Kidney (tissue), 14 donors: Measurements from ENCODE around the gene ATP13A3. TPM values are rescaled to one million over a fixed set of nuclear protein-coding genes. Genes with fewer than 3 reads are reported as not detected.
"Not testable (repeated sequence)": the region's sequence is repeated elsewhere in the genome, so short reads cannot be mapped to it uniquely, and the experiment has no call there.

ENCODE experiments used
- DNase-seq, 5 donors: peaks; one replicate each; pipeline ENCODE4 v3.0.0-alpha.2; 2013 to 2020
- FAIRE-seq: peaks from 2 replicates; lab custom pipeline; 2012; peaks lifted over from hg19 to GRCh38; lab: Jason Lieb, UNC
- H3K27ac ChIP-seq, 2 donors: one replicate each; pipeline ENCODE4 v1.7.0; 2013; ENCODE audit warnings: low read depth in 2 of 2, low read length in 2 of 2, inconsistent platforms in 1 of 2
- H3K27me3 ChIP-seq: one replicate; pipeline ENCODE4 v1.7.1; 2013; ENCODE audit warnings: low read length, inconsistent platforms; ENCODE audit not compliant: control insufficient read depth, insufficient read depth
- H3K36me3 ChIP-seq, 3 donors: one replicate each; pipeline versions ENCODE4 v1.7.0 to v1.7.1; 2013; ENCODE audit warnings: low read length in 3 of 3, control low read depth in 1 of 3, inconsistent platforms in 1 of 3; ENCODE audit not compliant: insufficient read depth in 3 of 3, control insufficient read depth in 2 of 3
- H3K4me1 ChIP-seq, 3 donors: one replicate each; pipeline versions ENCODE4 v1.7.0 to v1.7.1; 2013; ENCODE audit warnings: low read length in 3 of 3, inconsistent platforms in 1 of 3, low read depth in 1 of 3; ENCODE audit not compliant: control insufficient read depth in 2 of 3, insufficient read depth in 2 of 3
- H3K4me3 ChIP-seq, 3 donors: one replicate each; pipeline versions ENCODE4 v1.7.0 to v1.8.1; 2013; ENCODE audit warnings: low read length in 3 of 3, control low read depth in 1 of 3, inconsistent platforms in 1 of 3
- H3K9ac ChIP-seq, 3 donors: one replicate each; pipeline versions ENCODE4 v1.7.0 to v1.7.1; 2013; ENCODE audit warnings: low read length in 3 of 3, control low read depth in 1 of 3, inconsistent platforms in 1 of 3
- H3K9me3 ChIP-seq, 3 donors: one replicate each; pipeline versions ENCODE4 v1.7.0 to v1.7.1; 2013; ENCODE audit warnings: low read length in 3 of 3, control low read depth in 1 of 3, inconsistent platforms in 1 of 3; ENCODE audit not compliant: control insufficient read depth in 2 of 3, insufficient read depth in 1 of 3
- CTCF ChIP-seq: IDR thresholded peaks from 3 replicates; pipeline ENCODE4 v1.5.1; 2012; ENCODE audit warnings: mild to moderate bottlenecking, moderate library complexity, borderline replicate concordance; ENCODE audit not compliant: insufficient read depth; ENCODE audit errors: extremely low read depth
- intact Hi-C: fragments of 100-400 bp; cut with DNase I; formaldehyde crosslinking; loops from one replicate; pipeline ENCODE4 v1.11.1; 2022
- polyA plus RNA-seq: library from polyadenylated mRNA; stranded (reverse); fragments of 350-450 nt; fragmentation: Illumina TruSeq; extraction: RNeasy Lipid Tissue Mini Kit (QIAGEN cat#74804); gene quantifications from one replicate; pipeline ENCODE4 v1.2.3, GENCODE V29; 2014; ENCODE audit warnings: low read depth, low replicate concordance; ENCODE audit not compliant: insufficient read depth
- total RNA-seq: library from RNA; stranded (reverse); fragmentation: NEBNext Ultra II Directional; extraction: Animal tissue kit (Norgen Biotek cat#: 25700); gene quantifications from one replicate; pipeline ENCODE4 v1.2.1, GENCODE V29; 2021
- donor health status: control.
- donor health status: control.
- donor health status: control.
- donor health status: control.
- donor health status: control.
- donor health status: DM: yes; HTN: yes; CAD: no.
- donor health status: Normal renal cell carcinoma (clear cell type).

The ATP13A3 gene
- total and polyA plus RNA-seq, 2 donors from 2014 or later, result 15.3 to 103 TPM

GRCh38 chr3:194483850-194484249 lies 3.0 kb downstream of the ATP13A3 start:
- Histone ChIP-seq H3K27ac (no peak overlapping the region), H3K4me3 (no peak overlapping the region), H3K9ac (no peak overlapping the region), H3K9me3 (no peaks in the 10 kb centered on the region), H3K27me3 (no peaks in the 10 kb centered on the region), H3K4me1 (peaks cover 2 to 24% (median 5%) of the 10 kb centered on the region in 3 donors), H3K36me3 (no peaks in the 10 kb centered on the region)
- intact Hi-C loops, result no loop called here
- no peak for DNase-seq
- no peak for TF ChIP-seq CTCF
- FAIRE-seq, result no peak

DNA sequence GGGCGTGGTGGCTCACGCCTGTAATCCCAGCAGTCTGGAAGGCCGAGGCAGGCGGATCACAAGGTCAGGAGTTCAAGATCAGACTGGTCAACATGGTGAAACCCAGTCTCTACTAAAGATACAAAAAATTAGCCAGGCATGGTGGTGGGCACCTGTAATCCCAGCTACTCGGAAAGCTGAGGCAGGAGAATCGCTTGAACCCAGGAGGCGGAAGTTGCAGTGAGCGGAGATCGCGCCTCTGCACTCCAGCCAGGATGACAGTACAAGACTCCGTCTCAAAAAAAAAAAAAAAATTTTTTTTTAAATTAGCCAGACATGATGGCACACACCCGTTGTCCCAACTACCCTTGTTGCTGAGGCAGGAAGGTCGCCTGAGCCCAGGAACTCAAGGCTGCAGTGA lies 4.0 kb downstream of the ATP13A3 start:
- not testable (repeated sequence) for FAIRE-seq
- peaks cover 2 to 20% (median 5%) of the 10 kb centered on the region in 3 donors for H3K4me1 ChIP-seq

DNA sequence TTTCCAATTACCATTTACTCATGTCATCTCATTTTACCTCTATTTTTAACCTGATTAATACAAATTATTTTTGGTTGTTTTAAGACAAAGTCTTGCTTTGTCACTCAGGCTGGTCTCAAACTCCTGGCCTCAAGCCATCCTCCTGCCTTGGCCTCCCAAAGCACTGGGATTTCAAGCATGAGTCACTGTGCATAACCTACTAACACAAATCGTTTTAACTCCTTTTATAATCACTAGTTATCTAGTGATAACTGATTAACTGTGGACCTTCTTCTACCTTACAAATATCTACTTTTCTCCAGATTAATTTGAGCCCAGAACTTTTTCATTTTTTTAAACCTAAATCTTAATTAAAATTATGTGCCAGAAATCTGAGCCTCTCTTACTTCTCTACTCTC lies 4.6 kb downstream of the ATP13A3 start:
- no peaks in the 10 kb centered on the region for H3K9me3 ChIP-seq
- FAIRE-seq (no peak), DNase-seq (no peak)
- peaks cover 3 to 19% (median 5%) of the 10 kb centered on the region in 3 donors for H3K4me1 ChIP-seq
- no peak overlapping the region for H3K27ac ChIP-seq
- TF ChIP-seq CTCF, result no peak
- intact Hi-C loops, result no loop called here
- no peak overlapping the region for H3K9ac ChIP-seq
- H3K27me3 ChIP-seq, result no peaks in the 10 kb centered on the region
- no peak overlapping the region for H3K4me3 ChIP-seq
- peaks cover 0 to 4% (median 0%) of the 10 kb centered on the region in 3 donors for H3K36me3 ChIP-seq

More for the DNA sequence above, 4.0 kb downstream of the ATP13A3 start:
- H3K9ac ChIP-seq, H3K9me3 ChIP-seq, H3K27me3 ChIP-seq, H3K4me3 ChIP-seq, DNase-seq, intact Hi-C loops, H3K36me3 ChIP-seq, H3K27ac ChIP-seq: not testable (repeated sequence)

- intact Hi-C loops, result no loop called here
- TF ChIP-seq CTCF, result no peak
- peaks cover 5 to 19% (median 6%) of the 10 kb centered on the region in 3 donors for H3K4me1 ChIP-seq
Measured at GRCh38 chr3:194481525-194482195, 5.1 kb downstream of the ATP13A3 start.

More at GRCh38 chr3:194481525-194482195, 5.1 kb downstream of the ATP13A3 start:
- no peak for DNase-seq
- Histone ChIP-seq H3K27ac (no peak overlapping the region), H3K4me3 (no peak overlapping the region), H3K9me3 (no peaks in the 10 kb centered on the region), H3K9ac (no peak overlapping the region), H3K27me3 (no peaks in the 10 kb centered on the region), H3K36me3 (peaks cover 0 to 4% (median 0%) of the 10 kb centered on the region in 3 donors)
- FAIRE-seq, result no peak
